NB4 (cell line): ENCODE measurements around the gene ZNF75A.

Experiments used
- DNase-seq: peaks from one replicate; pipeline ENCODE4 v3.0.0; 2010; ENCODE audit warnings: low read depth
- H3K4me3 ChIP-seq: one replicate; pipeline ENCODE4 v1.5.1; 2011; ENCODE audit warnings: mild to moderate bottlenecking, low read depth, low read length, moderate library complexity
- MYC ChIP-seq: IDR thresholded peaks from 2 replicates; pipeline ENCODE4 v1.6.1; 2011; ENCODE audit warnings: low read depth, low read length
- POLR2A ChIP-seq: IDR thresholded peaks from 2 replicates; pipeline ENCODE4 v1.6.1; 2011; ENCODE audit warnings: mild to moderate bottlenecking; ENCODE audit not compliant: insufficient read length; ENCODE audit errors: extremely low read depth
- TF ChIP-seq, protein P1 (sequence below): IDR thresholded peaks from 2 replicates; pipeline ENCODE4 v1.6.1; 2011; ENCODE audit warnings: low read depth, low read length
- TF ChIP-seq, protein P2 (sequence below): IDR thresholded peaks from one replicate; pipeline ENCODE4 v1.5.1; 2012; ENCODE audit warnings: low read depth, low read length

ZNF75A gene

DNA sequence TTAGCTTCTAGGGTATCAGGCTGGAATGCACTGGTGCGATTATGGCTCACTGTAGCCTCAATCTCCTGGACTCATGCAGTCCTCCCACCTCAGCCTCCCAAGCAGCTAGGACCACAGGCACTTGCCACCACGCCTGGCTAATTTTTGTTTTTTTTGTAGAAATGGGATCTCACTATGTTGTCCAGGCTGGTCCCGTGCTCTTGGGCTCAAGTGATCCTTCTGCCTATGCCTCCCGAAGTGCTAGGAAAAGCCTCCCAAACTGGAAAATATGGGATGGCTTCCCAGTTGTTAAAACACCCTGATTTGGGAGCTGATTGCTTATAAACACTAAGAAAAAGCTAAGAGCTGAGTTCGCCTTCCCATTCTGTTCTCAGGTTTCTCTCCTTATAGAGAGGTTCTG lies 28.6 kb upstream of the ZNF75A start:
- DNase-seq: no peak

DNA sequence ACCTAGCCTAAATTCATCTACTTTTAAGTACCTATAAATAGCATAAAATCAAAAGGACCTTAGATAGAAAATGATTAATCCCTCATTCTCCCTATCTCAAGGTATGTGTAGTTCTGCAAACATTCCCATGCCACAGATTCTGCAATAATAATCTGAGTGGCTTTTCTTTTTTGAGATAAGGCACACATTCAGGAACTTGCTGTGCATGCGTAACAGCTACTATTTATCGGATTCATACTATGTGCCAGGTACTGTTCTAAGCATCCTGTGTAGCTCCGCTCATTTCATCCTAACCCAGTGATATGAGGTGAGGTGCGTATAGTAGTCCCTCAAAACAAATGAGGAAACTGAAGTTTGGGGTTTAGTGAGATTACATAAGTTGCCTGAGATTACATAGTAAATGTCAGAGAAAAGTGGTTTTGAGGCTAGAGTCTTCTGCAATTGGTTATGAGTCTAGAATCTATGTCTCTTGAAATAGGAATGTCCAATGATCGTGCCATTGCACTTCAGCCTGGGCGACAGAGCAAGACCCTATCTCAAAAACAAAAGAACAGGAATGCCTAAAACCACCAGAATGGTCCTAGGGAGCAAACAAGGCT lies 24.0 kb upstream of the ZNF75A start:
- H3K4me3 ChIP-seq: no peak overlapping the region
- DNase-seq: peak; percentile 38
- TF ChIP-seq POLR2A (no peak), MYC (no peak)
- TF ChIP-seq, protein P1, sequence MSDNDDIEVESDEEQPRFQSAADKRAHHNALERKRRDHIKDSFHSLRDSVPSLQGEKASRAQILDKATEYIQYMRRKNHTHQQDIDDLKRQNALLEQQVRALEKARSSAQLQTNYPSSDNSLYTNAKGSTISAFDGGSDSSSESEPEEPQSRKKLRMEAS: no peak
- TF ChIP-seq, protein P2, sequence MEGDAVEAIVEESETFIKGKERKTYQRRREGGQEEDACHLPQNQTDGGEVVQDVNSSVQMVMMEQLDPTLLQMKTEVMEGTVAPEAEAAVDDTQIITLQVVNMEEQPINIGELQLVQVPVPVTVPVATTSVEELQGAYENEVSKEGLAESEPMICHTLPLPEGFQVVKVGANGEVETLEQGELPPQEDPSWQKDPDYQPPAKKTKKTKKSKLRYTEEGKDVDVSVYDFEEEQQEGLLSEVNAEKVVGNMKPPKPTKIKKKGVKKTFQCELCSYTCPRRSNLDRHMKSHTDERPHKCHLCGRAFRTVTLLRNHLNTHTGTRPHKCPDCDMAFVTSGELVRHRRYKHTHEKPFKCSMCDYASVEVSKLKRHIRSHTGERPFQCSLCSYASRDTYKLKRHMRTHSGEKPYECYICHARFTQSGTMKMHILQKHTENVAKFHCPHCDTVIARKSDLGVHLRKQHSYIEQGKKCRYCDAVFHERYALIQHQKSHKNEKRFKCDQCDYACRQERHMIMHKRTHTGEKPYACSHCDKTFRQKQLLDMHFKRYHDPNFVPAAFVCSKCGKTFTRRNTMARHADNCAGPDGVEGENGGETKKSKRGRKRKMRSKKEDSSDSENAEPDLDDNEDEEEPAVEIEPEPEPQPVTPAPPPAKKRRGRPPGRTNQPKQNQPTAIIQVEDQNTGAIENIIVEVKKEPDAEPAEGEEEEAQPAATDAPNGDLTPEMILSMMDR: no peak

More for the DNA sequence above, 28.6 kb upstream of the ZNF75A start:
- TF ChIP-seq, protein P2: no peak
- TF ChIP-seq POLR2A (no peak), MYC (no peak)
- TF ChIP-seq, protein P1: no peak
- no peak overlapping the region for H3K4me3 ChIP-seq

DNA sequence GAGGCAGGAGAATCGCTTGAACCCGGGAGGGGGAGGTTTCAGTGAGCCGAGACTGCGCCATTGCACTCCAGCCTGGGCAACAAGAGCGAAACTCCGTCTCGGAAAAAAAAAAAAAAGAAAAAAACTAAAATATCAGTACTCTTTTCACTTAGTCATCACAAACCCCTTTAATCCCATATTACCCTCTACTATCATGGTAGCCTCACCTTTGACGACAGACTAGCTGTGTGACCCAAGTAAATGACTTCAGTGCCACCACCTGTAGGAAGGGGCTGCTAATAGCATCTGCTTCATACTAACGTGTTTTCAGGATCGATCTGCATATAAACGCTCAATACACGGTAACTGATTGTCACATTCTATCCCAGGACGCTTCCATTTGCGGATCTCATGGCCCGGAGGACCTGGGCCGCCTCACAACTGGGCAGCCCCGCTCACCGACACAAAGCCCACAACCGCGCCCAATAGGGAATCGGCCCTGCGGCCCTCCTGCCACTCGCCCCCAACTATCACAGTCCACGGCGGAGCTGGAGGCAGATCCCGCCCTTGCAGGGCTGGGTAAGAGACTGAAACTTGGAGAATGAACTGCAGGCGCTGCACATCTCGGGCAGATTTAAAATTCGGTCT lies 23.1 kb upstream of the ZNF75A start:
- DNase-seq: peak; percentile 83
- H3K4me3 ChIP-seq: peak overlapping the region; percentile 97
- TF ChIP-seq, protein P2: no peak
- TF ChIP-seq, protein P1: no peak; the same call in 1 of the 2 replicates
- TF ChIP-seq POLR2A (no peak), MYC (no peak)

DNA sequence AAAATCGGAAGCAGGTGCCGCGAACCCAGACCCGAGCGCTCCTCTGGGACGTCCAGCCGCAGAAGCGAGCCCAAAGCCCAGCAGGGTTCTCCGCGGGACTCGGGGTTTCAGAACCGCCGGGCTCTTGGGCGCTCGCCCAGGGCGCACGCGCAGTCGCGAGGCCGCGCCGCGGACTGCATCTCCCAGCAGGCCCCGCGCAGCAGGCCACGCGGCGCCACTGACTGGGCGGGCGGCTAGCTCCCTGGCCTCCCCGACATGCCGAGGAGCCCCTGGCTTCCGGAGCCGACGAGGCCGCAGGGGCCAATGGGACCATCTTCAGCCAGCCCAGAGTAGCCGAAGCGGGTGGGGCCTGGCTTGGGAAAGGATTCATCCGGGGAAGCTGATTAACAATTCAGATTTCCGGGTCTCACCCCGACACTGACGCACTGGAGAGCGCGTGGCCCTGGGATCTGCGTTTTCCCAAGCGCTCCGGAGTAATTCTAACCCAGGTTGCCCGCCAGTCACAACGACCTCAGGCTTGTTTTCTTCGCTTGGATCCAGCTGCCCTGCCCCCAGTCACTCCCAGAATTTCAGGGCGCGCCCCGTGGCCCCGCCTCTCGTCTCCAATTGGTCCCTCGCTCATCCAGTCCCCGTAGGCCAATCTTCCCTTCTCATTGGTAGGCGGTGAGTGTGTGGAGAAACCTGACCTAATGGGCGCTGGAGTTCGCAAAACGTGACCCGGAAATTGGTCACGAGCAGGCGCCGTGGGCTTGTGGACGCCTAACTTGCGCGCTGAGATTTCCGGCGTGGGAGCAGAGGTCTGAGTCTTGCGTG lies 22.4 kb upstream of the ZNF75A start, which contains the start of gene ZNF263:
Gene ZNF263 (plus strand): TSS at position 762 of the 813 bp plus-strand sequence. CDS start 328 bp downstream, outside the sequence.
- peak; percentile 97 for DNase-seq
- H3K4me3 ChIP-seq: peak within 1 kb of the TSS; percentile 97
- TF ChIP-seq, protein P1: peak; percentile 91
- TF ChIP-seq, protein P2: no peak
- TF ChIP-seq MYC (peak; percentile 97), POLR2A (peak; percentile 74)

DNA sequence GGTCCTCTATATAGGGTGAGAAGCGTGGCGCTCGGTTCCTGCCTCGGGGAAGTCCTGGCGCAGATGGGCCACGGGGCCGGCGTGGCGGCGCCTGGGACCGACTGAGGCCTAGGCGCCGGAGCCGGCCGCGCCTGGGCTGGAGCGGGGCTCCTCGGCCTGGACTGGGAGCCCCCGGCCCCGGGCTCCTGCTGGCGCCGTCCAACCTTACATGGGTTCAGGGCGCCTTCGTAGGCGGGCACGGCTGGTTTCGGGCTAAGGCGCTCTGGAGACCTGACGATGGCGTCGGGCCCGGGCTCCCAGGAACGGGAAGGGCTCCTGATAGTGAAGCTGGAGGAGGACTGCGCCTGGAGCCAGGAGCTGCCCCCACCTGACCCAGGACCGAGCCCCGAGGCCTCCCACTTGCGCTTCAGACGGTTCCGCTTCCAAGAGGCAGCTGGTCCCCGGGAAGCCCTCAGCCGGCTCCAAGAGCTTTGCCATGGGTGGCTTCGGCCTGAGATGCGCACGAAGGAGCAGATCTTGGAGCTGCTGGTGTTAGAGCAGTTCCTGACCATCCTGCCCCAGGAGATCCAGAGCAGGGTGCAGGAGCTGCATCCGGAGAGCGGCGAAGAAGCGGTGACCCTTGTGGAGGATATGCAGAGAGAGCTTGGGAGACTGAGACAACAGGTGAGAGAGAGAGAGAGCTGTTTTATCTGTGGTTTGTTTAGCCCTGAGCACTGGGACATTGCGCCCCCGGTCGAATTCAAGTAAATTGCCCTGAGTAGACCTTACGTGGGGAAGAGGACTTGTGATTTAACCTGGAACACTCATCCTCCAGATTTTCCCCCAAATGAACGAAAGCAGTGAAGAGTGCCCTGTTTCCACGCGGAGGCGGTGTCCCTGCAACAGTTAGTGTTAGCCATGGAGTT lies 21.5 kb upstream of the ZNF75A start:
- peak; percentile 33 for DNase-seq

More for the DNA sequence above, 21.5 kb upstream of the ZNF75A start:
- peak overlapping the region; percentile 97 for H3K4me3 ChIP-seq
- TF ChIP-seq, protein P2: no peak
- no peak for TF ChIP-seq MYC
- TF ChIP-seq, protein P1: no peak
- TF ChIP-seq POLR2A: no peak
